Heart left ventricle (tissue), 16 donors: ENCODE measurements around the gene OTULINL. TPM values are rescaled to one million over a fixed set of nuclear protein-coding genes. Genes with fewer than 3 reads are reported as not detected.

Experiments
- ATAC-seq, 4 donors: fragments of 200-7000 bp; cut with Tn5 transposase; one replicate each; pipeline ENCODE4 v1.9.1; 2020 to 2022; ENCODE audit warnings: moderate library complexity in 4 of 4, mild to moderate bottlenecking in 3 of 4, moderate number of reproducible peaks in 1 of 4
- DNase-seq, 5 donors: peaks; one replicate each; pipeline ENCODE4 v3.0.0-alpha.2; 2020
- H3K27ac ChIP-seq, 12 donors: fragments of 200-600 bp; sonication (generic) in 4 of 12; one replicate each; pipeline versions ENCODE4 v1.5.0 to v1.8.0; 2016 to 2022; ENCODE audit warnings: mild to moderate bottlenecking in 2 of 12
- H3K27me3 ChIP-seq, 9 donors: fragments of 200-600 bp; sonication (generic) in 2 of 9; one replicate each; pipeline versions ENCODE4 v1.5.1 to v1.8.0; 2016 to 2022; ENCODE audit warnings: mild to moderate bottlenecking in 3 of 9
- H3K36me3 ChIP-seq, 9 donors: fragments of 200-600 bp; sonication (generic) in 2 of 9; one replicate each; pipeline versions ENCODE4 v1.5.0 to v1.8.0; 2018 to 2022; ENCODE audit warnings: mild to moderate bottlenecking in 2 of 9
- H3K4me1 ChIP-seq, 12 donors: fragments of 200-600 bp; sonication (generic) in 4 of 12; one replicate each; pipeline versions ENCODE4 v1.5.0 to v1.8.0; 2016 to 2022; ENCODE audit warnings: mild to moderate bottlenecking in 3 of 12
- H3K4me3 ChIP-seq, 12 donors: fragments of 200-600 bp; sonication (generic) in 4 of 12; one replicate each; pipeline versions ENCODE4 v1.5.0 to v1.8.0; 2017 to 2022; ENCODE audit warnings: mild to moderate bottlenecking in 9 of 12, moderate library complexity in 4 of 12
- H3K9me3 ChIP-seq, 12 donors: fragments of 200-600 bp; sonication (generic) in 4 of 12; one replicate each; pipeline versions ENCODE4 v1.5.0 to v1.8.0; 2016 to 2022; ENCODE audit warnings: mild to moderate bottlenecking in 1 of 12
- POLR2A ChIP-seq, 2 donors: fragments of 450-650 bp; IDR thresholded peaks; one replicate each; pipeline ENCODE4 v1.6.1; 2017; ENCODE audit warnings: antibody characterized with exemption in 2 of 2, mild to moderate bottlenecking in 2 of 2, moderate library complexity in 2 of 2
- WGBS, 4 donors: extraction: QIAGEN DNeasy Blood & Tissue Kit in 2 of 4; methylation state at CpG; one replicate each; pipeline versions ENCODE4 v1.1.5 to v1.1.7; 2013 to 2018; 5-methylcytosine and 5-hydroxymethylcytosine counted together
- intact Hi-C, 10 donors: fragments of 100-400 bp; cut with DNase I; formaldehyde crosslinking; loops; one replicate each; pipeline versions ENCODE4 v1.11.1 to v1.14.2; 2022
- polyA plus RNA-seq, 2 donors: library from polyadenylated mRNA; stranded (reverse); fragments of 200-250 nt; gene quantifications; one replicate each; pipeline ENCODE4 v1.2.3, GENCODE V29; 2013
- total RNA-seq, 9 donors: library from RNA; depleted of rRNA in 2 of 9; stranded (reverse); fragments of >200 nt in 2 of 9; fragmentation: NEBNext Ultra II Directional in 3 of 9; extraction: Animal tissue kit (Norgen Biotek cat#: 25700) in 3 of 9; gene quantifications; one replicate each; pipeline versions ENCODE4 v1.1.0 to v1.2.4, GENCODE V29; 2016 to 2023
- TF ChIP-seq, protein P1 (sequence below), 12 donors: fragments of 200-600 bp; sonication (generic) in 4 of 12; IDR thresholded peaks; one replicate each; pipeline versions ENCODE4 v1.5.0 to v1.8.0; 2018 to 2022; ENCODE audit warnings: antibody characterized with exemption in 12 of 12, mild to moderate bottlenecking in 5 of 12
- donor health status: ischemic (EF 13 %, LVEDD 7.1; RV severe dilation, severe dysfunction).
- donor health status: healthy with polysubstance abuse.
- donor health status: DM: no; HTN: yes; CAD: no.
- donor health status: DM: no; HTN: no; CAD: no.
- donor health status: ischemic (EF 25% LVEDD 6.9; RV normal size, moderate dysfunction).
- donor health status: ischemic (EF 25% LVEDD 5.7; RV mildly dilated, moderate dysfunction).
- donor health status: healthy.
- donor health status: DM: yes; HTN: yes; CAD: no.
- donor health status: ischemic (EF 35%, LVEDD 5.7; RV mildly dilated, moderate dysfunction).
- donor health status: nonischemic (EF 11% LVEDD 7.7; RV severe dilation, severe dysfunction).
- donor health status: DM: yes; HTN: yes; CAD: no.
- donor health status: PGD.
- donor health status: ischemic (EF 29% LVEDD 5.4; RV normal size, mild dysfunction).
- donor health status: nonischemic (EF 23%, LVEDD 6.1; RV moderate dilation, normal function).

OTULINL gene
- total and polyA plus RNA-seq, 11 donors = 0.65 to 13.6 (median 1.5) TPM

GRCh38 chr5:14591548-14591947 lies 10.0 kb downstream of the OTULINL start:
- ATAC-seq (no peak), DNase-seq (no peak)
- Histone ChIP-seq H3K27ac (no peak overlapping the region), H3K27me3 (peaks cover 0 to 4% (median 0%) of the 10 kb centered on the region in 9 donors), H3K36me3 (no peaks in the 10 kb centered on the region), H3K9me3 (no peaks in the 10 kb centered on the region), H3K4me3 (no peak overlapping the region), H3K4me1 (peaks cover 0 to 88% (median 0%) of the 10 kb centered on the region in 12 donors)
- no peak for TF ChIP-seq POLR2A (IDR thresholded peaks at IDR 0.05)
- TF ChIP-seq, protein P1, sequence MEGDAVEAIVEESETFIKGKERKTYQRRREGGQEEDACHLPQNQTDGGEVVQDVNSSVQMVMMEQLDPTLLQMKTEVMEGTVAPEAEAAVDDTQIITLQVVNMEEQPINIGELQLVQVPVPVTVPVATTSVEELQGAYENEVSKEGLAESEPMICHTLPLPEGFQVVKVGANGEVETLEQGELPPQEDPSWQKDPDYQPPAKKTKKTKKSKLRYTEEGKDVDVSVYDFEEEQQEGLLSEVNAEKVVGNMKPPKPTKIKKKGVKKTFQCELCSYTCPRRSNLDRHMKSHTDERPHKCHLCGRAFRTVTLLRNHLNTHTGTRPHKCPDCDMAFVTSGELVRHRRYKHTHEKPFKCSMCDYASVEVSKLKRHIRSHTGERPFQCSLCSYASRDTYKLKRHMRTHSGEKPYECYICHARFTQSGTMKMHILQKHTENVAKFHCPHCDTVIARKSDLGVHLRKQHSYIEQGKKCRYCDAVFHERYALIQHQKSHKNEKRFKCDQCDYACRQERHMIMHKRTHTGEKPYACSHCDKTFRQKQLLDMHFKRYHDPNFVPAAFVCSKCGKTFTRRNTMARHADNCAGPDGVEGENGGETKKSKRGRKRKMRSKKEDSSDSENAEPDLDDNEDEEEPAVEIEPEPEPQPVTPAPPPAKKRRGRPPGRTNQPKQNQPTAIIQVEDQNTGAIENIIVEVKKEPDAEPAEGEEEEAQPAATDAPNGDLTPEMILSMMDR (IDR thresholded peaks at IDR 0.05) = no peak
- 87 to 100% (median 90%) methylated on average over 2 of the region's 2 CpGs for WGBS, 4 donors
- intact Hi-C loops = no loop called here

DNA sequence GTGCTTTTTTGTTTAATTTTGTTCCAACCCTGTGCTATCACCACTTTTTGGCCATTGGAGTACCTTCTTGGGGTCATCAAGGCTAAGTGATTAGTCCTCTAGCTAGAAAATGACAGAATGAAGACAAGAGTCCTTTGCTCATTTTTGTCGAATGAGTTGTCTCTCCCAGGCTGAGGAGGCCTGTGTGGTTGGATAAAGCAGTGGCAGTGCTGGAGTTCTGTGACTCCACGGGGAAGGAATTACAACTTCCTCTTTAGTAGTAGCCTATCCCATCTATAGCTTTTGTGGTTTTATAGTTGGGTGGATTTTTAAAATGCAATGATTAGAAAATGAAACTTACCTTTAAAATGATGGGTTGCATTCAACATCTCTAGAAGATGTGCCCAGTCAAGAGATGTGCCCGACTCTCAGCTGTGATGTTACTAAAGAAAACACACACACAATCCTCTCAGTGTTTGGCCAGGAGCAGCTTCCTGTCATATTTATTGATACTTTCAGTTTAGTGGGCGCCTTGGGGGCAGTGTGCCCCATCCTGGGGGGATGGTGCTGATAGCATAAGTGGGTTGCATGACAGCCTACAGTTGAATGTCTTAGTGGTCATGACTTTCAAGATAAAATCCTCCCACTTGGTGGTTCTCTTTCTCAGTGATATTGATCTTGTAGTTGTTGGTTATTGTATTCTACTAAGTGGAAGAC lies 11.9 kb downstream of the OTULINL start:
- 76 to 83% (median 77%) methylated on average over 4 of the region's 4 CpGs for WGBS, 4 donors
- peak overlapping the region in 1 of 12 donors; percentile 90 for H3K27ac ChIP-seq
- H3K9me3 ChIP-seq = no peaks in the 10 kb centered on the region
- no peak for TF ChIP-seq POLR2A (IDR thresholded peaks at IDR 0.05)
- TF ChIP-seq, protein P1 (IDR thresholded peaks at IDR 0.05) = no peak
- H3K4me3 ChIP-seq = no peak overlapping the region
- no peaks in the 10 kb centered on the region for H3K36me3 ChIP-seq
- ATAC-seq (no peak), DNase-seq (no peak)
- H3K27me3 ChIP-seq = peaks cover 0 to 4% (median 0%) of the 10 kb centered on the region in 9 donors
- H3K4me1 ChIP-seq = peaks cover 0 to 91% (median 0%) of the 10 kb centered on the region in 12 donors
- intact Hi-C loops = no loop called here

DNA sequence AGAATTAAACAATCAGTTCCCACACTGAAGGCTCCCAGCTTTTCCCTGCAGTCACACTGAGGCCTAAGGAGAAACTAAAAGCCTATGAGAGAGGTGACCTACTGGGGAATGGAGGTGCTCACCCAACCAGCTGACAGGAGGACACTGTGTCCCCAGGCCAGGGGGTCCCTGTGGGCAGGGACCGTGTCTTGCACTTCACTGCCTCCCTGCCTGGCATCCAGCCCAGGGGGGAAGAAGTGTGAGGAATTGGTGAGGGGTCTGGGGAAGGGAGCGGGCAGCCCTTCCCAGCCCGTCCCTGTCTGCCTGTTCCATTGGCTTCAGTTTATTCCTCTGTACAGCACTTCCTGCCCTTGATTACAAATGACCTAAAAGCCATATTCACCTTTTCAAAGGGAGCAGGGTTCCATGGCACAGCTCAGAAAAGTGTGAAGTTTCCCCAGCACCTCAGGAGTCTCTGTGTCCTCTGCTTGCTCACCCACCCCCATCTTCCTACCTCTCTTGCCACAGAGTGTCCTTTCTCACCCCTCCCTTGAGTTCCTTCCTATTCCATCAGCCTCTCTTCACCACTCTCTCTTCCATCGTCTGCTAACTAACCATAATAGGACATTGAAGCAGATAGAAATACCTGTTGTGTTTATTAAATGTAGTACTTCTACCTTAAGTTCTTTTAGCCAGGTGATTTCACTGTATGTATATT lies 12.9 kb downstream of the OTULINL start:
- H3K27me3 ChIP-seq = peaks cover 0 to 4% (median 0%) of the 10 kb centered on the region in 9 donors
- peak in 1 of 4 donors; percentile 52 for ATAC-seq
- no peaks in the 10 kb centered on the region for H3K36me3 ChIP-seq
- peaks cover 0 to 82% (median 0%) of the 10 kb centered on the region in 12 donors for H3K4me1 ChIP-seq
- TF ChIP-seq POLR2A (IDR thresholded peaks at IDR 0.05) = no peak
- TF ChIP-seq, protein P1 (IDR thresholded peaks at IDR 0.05) = no peak
- no peak for DNase-seq
- intact Hi-C loops = no loop called here
- peak overlapping the region in 3 of 12 donors; percentile 29 to 90 (median 57) for H3K27ac ChIP-seq
- no peaks in the 10 kb centered on the region for H3K9me3 ChIP-seq
- WGBS, 4 donors = 76 to 88% (median 85%) methylated on average over 4 of the region's 4 CpGs
- H3K4me3 ChIP-seq = peak overlapping the region in 1 of 12 donors; percentile 9

DNA sequence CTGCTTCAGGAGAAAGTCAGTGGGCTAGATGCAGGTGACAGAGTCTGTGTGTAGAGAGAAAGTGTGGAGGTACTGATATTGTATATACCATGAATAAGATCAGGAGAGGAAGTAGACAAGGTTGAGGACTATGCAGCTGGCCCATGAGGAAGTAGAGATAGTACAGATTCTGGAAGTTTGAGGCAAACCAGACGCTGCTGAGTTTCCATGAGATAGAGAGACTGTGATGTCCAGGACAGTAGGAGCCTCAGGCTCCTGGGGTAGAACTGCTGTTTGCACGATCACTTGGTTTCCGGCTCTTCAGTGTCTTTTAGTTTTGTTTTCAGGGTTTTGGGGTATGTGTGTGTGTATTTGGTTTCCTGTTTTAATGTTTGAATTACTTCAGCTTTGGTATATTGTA lies 13.6 kb downstream of the OTULINL start:
- no peaks in the 10 kb centered on the region for H3K36me3 ChIP-seq
- no peaks in the 10 kb centered on the region for H3K9me3 ChIP-seq
- 51 to 82% (median 61%) methylated on average over 3 of the region's 3 CpGs for WGBS, 4 donors
- DNase-seq (no peak), ATAC-seq (peak; percentile 32 to 83 (median 72))
- H3K27ac ChIP-seq = peak overlapping the region in 3 of 12 donors; percentile 29 to 90 (median 57)
- intact Hi-C loops = no loop called here
- peak overlapping the region in 1 of 12 donors; percentile 9 for H3K4me3 ChIP-seq
- H3K27me3 ChIP-seq = peaks cover 0 to 4% (median 0%) of the 10 kb centered on the region in 9 donors
- peaks cover 0 to 76% (median 0%) of the 10 kb centered on the region in 12 donors for H3K4me1 ChIP-seq
- TF ChIP-seq, protein P1 (IDR thresholded peaks at IDR 0.05) = no peak
- no peak for TF ChIP-seq POLR2A (IDR thresholded peaks at IDR 0.05)
